HL-60 (cell line): ENCODE results near the gene HOOK2.
"Not testable (repeated sequence)": the region's sequence is repeated elsewhere in the genome, so short reads cannot be mapped to it uniquely, and the experiment has no call there.

Source experiments
- DNase-seq, 2 experiments: peaks; one replicate each; pipeline ENCODE4 v3.0.0-alpha.2; 2010 to 2020; ENCODE audit warnings: low read depth in 1 of 2, low spot score in 1 of 2
- H3K27ac ChIP-seq: fragments of 250-450 bp; sonication (Bioruptor Pico); replicated peaks from 2 replicates; pipeline ENCODE4 v1.5.1; 2020; ENCODE audit warnings: mild to moderate bottlenecking, moderate library complexity
- H3K27me3 ChIP-seq: fragments of 250-450 bp; sonication (Bioruptor Pico); 2 replicates; pipeline ENCODE4 v1.5.1; 2021; ENCODE audit warnings: mild to moderate bottlenecking, moderate library complexity; ENCODE audit not compliant: insufficient read depth, poor library complexity, severe bottlenecking
- H3K4me3 ChIP-seq: replicated peaks from 2 replicates; pipeline ENCODE4 v1.5.1; 2011; ENCODE audit warnings: mild to moderate bottlenecking, control low read depth, low read length; ENCODE audit not compliant: insufficient read depth
- CTCF ChIP-seq: IDR thresholded peaks from one replicate; pipeline ENCODE4 v1.5.1; 2011; ENCODE audit warnings: low read length, control low read depth, inconsistent platforms; ENCODE audit not compliant: insufficient read depth
- GABPA ChIP-seq: IDR thresholded peaks from 2 replicates; pipeline ENCODE4 v1.6.1; 2012; ENCODE audit warnings: low read depth
- POLR2AphosphoS5 ChIP-seq: IDR thresholded peaks from 2 replicates; pipeline ENCODE4 v1.6.1; 2012; ENCODE audit warnings: low read depth
- REST ChIP-seq: IDR thresholded peaks from 2 replicates; pipeline ENCODE4 v1.6.1; 2012; ENCODE audit warnings: low read depth; ENCODE audit not compliant: insufficient replicate concordance
- SPI1 ChIP-seq: IDR thresholded peaks from 2 replicates; pipeline ENCODE4 v1.6.1; 2012; ENCODE audit warnings: low read depth, mild to moderate bottlenecking, borderline replicate concordance
- long read RNA-seq: library from polyadenylated mRNA; unstranded; transcript quantifications from one replicate; pipeline ENCODE4 v2.0.0, GENCODE V29; 2020

HOOK2 gene
- long read RNA-seq, transcript HOOK2-201 (22 exons, 2,603 nt): major isoform, 32 of 64 reads
- long read RNA-seq, partial matches to known transcripts: 0 of 64 reads
- long read RNA-seq, other reads (novel, unspliced or antisense): 30 of 64 reads

GRCh38 chr19:12774588-12775555 lies at the start of gene HOOK2:
HOOK2 (minus strand) TSS chr19:12775552; CDS start chr19:12775449, 103 bp downstream.
- TF ChIP-seq POLR2AphosphoS5: no peak
- TF ChIP-seq CTCF: no peak
- no peak for TF ChIP-seq GABPA
- TF ChIP-seq SPI1: no peak
- TF ChIP-seq REST: no peak
- Histone ChIP-seq H3K27ac (peak within 1 kb of the TSS; percentile 65), H3K27me3 (no peaks in the 10 kb centered on the region), H3K4me3 (peak within 1 kb of the TSS; percentile 78)
- no peak for DNase-seq

GRCh38 chr19:12821761-12822160 lies 46.4 kb upstream of the HOOK2 start:
- no peak overlapping the region for H3K27ac ChIP-seq
- H3K27me3 ChIP-seq: no peaks in the 10 kb centered on the region
- DNase-seq: no peak
- TF ChIP-seq SPI1: no peak
- TF ChIP-seq POLR2AphosphoS5: no peak
- no peak for TF ChIP-seq REST
- TF ChIP-seq CTCF: no peak
- no peak for TF ChIP-seq GABPA
- H3K4me3 ChIP-seq: no peak overlapping the region

GRCh38 chr19:12817810-12818209 lies 42.5 kb upstream of the HOOK2 start:
- DNase-seq, H3K27me3 ChIP-seq, H3K4me3 ChIP-seq, H3K27ac ChIP-seq: not testable (repeated sequence)

GRCh38 chr19:12817188-12817587 lies 41.8 kb upstream of the HOOK2 start:
- DNase-seq, H3K27ac ChIP-seq, H3K27me3 ChIP-seq, H3K4me3 ChIP-seq: not testable (repeated sequence)
